Panc1 (cell line): Measurements from ENCODE around the gene ZNF274. TPM values are rescaled to one million over a fixed set of nuclear protein-coding genes. Genes with fewer than 3 reads are reported as not detected.

Experiments
- ATAC-seq: fragments of 200-7000 bp; cut with Tn5 transposase; 2 replicates; pipeline ENCODE4 v1.9.1; 2020; ENCODE audit warnings: mild to moderate bottlenecking, moderate library complexity
- BruUV-seq: library from RNA; stranded (reverse); fragments of 400-500 nt; replicated peaks from 2 replicates; lab custom pipeline; 2021; lab: Mats Ljungman, UMichigan
- CTCF ChIA-PET: fragments of 300-600 bp; sonication (Branson Sonifier 250); formaldehyde crosslinking; loops from one replicate; lab custom pipeline; 2022; ENCODE audit warnings: antibody characterized with exemption; lab: Charles Lee
- POLR2A ChIA-PET: fragments of 300-600 bp; sonication (Branson Sonifier 250); formaldehyde crosslinking; loops from one replicate; lab custom pipeline; 2022; ENCODE audit warnings: antibody characterized with exemption; lab: Charles Lee
- DNase-seq: peaks from one replicate; pipeline ENCODE4 v3.0.0-alpha.2; 2010; ENCODE audit warnings: low read depth, low spot score
- H3K27ac ChIP-seq: 2 replicates; pipeline ENCODE4 v1.5.1; 2011; ENCODE audit warnings: mild to moderate bottlenecking, low read length, inconsistent platforms
- H3K27me3 ChIP-seq: fragments of 200-500 bp; sonication (Bioruptor generic); 2 replicates; pipeline ENCODE4 v1.6.0; 2014; ENCODE audit warnings: low read length, inconsistent platforms; ENCODE audit not compliant: control insufficient read depth, insufficient read depth
- H3K36me3 ChIP-seq: fragments of 200-500 bp; sonication (Bioruptor generic); 2 replicates; pipeline ENCODE4 v1.5.1; 2014; ENCODE audit warnings: inconsistent platforms, mild to moderate bottlenecking, low read length, moderate library complexity; ENCODE audit not compliant: control insufficient read depth, insufficient read depth
- H3K4me1 ChIP-seq: 2 replicates; pipeline ENCODE4 v1.5.1; 2011; ENCODE audit warnings: inconsistent platforms, mild to moderate bottlenecking, low read length, moderate library complexity; ENCODE audit not compliant: control insufficient read depth, insufficient read depth
- H3K4me3 ChIP-seq, 2 experiments: 2 replicates each; pipeline ENCODE4 v1.5.1; 2011 to 2012; ENCODE audit warnings: low read depth in 2 of 2, low read length in 2 of 2, mild to moderate bottlenecking in 2 of 2, inconsistent platforms in 1 of 2, moderate library complexity in 1 of 2
- H3K9me3 ChIP-seq: fragments of 200-500 bp; sonication (Bioruptor generic); 2 replicates; pipeline ENCODE4 v1.5.1; 2014; ENCODE audit warnings: low read depth, mild to moderate bottlenecking, inconsistent platforms, low read length, moderate library complexity; ENCODE audit not compliant: control insufficient read depth, insufficient read depth
- POLR2AphosphoS5 ChIP-seq: IDR thresholded peaks from 2 replicates; pipeline ENCODE4 v1.6.1; 2012; ENCODE audit warnings: mild to moderate bottlenecking, low read depth, low read length, moderate library complexity
- SIN3A ChIP-seq: IDR thresholded peaks from 2 replicates; pipeline ENCODE4 v1.6.1; 2012; ENCODE audit warnings: low read depth, mild to moderate bottlenecking, low read length, moderate library complexity, borderline replicate concordance; ENCODE audit not compliant: insufficient read depth
- TCF7L2 ChIP-seq: IDR thresholded peaks from 2 replicates; pipeline ENCODE4 v1.6.1; 2011; ENCODE audit warnings: mild to moderate bottlenecking, low read depth, low read length, inconsistent platforms
- in situ Hi-C: cut with HindIII; loops from 2 replicates; pipeline ENCODE4 v1.10.0; 2016; ENCODE audit warnings: low sequenced_read_pairs, low pct_unique_long_range_greater_than_20kb
- intact Hi-C: fragments of 100-400 bp; cut with micrococcal nuclease; formaldehyde crosslinking; loops from one replicate; pipeline ENCODE4 v1.10.0; 2022; ENCODE audit not compliant: unreplicated experiment
- total RNA-seq: library from RNA; stranded (reverse); gene quantifications from one replicate; pipeline ENCODE4 v1.2.1, GENCODE V29; 2021; ENCODE audit not compliant: unreplicated experiment
- TF ChIP-seq, protein P1 (sequence below): fragments of 450-650 bp; IDR thresholded peaks from 2 replicates; pipeline ENCODE4 v1.5.1; 2017; ENCODE audit warnings: mild to moderate bottlenecking
- TF ChIP-seq, protein P2 (sequence below), 2 experiments: IDR thresholded peaks; 2 replicates each; pipeline ENCODE4 v1.6.1; 2011 to 2012; ENCODE audit warnings: low read depth in 2 of 2, control low read depth in 1 of 2, low read length in 1 of 2, mild to moderate bottlenecking in 1 of 2, moderate library complexity in 1 of 2; ENCODE audit not compliant: insufficient read depth in 1 of 2

Gene ZNF274
- total RNA-seq, 1 experiment from 2014 or later = 13.7 TPM

DNA sequence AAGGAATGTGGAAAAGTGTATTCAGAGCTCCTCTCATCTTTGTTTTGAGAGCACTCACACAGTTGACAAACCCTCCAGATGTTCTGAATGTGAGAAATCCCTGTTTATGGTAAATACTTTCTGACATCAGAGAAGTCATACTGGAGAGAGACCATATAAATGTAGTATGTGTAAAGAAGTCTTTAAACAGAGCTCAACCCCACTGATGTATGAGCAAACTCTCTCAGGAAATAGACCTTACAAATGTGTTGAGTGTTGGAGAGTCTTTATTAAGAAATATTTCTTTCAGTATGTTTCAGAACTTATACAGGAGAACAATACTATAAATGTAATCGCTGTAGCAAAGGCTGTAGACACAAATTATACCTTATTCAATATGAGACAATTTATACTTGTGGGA, 16.6 kb upstream of the ZNF274 start:
- Histone ChIP-seq H3K27me3 (no peaks in the 10 kb centered on the region), H3K4me3 (no peak overlapping the region), H3K27ac (no peak overlapping the region), H3K4me1 (no peaks in the 10 kb centered on the region), H3K36me3 (no peaks in the 10 kb centered on the region), H3K9me3 (peaks cover 41% of the 10 kb centered on the region; the same call in 1 of the 2 replicates)
- no peak for DNase-seq
- no peak for TF ChIP-seq POLR2AphosphoS5
- TF ChIP-seq, protein P1, sequence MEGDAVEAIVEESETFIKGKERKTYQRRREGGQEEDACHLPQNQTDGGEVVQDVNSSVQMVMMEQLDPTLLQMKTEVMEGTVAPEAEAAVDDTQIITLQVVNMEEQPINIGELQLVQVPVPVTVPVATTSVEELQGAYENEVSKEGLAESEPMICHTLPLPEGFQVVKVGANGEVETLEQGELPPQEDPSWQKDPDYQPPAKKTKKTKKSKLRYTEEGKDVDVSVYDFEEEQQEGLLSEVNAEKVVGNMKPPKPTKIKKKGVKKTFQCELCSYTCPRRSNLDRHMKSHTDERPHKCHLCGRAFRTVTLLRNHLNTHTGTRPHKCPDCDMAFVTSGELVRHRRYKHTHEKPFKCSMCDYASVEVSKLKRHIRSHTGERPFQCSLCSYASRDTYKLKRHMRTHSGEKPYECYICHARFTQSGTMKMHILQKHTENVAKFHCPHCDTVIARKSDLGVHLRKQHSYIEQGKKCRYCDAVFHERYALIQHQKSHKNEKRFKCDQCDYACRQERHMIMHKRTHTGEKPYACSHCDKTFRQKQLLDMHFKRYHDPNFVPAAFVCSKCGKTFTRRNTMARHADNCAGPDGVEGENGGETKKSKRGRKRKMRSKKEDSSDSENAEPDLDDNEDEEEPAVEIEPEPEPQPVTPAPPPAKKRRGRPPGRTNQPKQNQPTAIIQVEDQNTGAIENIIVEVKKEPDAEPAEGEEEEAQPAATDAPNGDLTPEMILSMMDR = no peak
- TF ChIP-seq SIN3A = no peak
- TF ChIP-seq TCF7L2 = no peak
- TF ChIP-seq, protein P2, sequence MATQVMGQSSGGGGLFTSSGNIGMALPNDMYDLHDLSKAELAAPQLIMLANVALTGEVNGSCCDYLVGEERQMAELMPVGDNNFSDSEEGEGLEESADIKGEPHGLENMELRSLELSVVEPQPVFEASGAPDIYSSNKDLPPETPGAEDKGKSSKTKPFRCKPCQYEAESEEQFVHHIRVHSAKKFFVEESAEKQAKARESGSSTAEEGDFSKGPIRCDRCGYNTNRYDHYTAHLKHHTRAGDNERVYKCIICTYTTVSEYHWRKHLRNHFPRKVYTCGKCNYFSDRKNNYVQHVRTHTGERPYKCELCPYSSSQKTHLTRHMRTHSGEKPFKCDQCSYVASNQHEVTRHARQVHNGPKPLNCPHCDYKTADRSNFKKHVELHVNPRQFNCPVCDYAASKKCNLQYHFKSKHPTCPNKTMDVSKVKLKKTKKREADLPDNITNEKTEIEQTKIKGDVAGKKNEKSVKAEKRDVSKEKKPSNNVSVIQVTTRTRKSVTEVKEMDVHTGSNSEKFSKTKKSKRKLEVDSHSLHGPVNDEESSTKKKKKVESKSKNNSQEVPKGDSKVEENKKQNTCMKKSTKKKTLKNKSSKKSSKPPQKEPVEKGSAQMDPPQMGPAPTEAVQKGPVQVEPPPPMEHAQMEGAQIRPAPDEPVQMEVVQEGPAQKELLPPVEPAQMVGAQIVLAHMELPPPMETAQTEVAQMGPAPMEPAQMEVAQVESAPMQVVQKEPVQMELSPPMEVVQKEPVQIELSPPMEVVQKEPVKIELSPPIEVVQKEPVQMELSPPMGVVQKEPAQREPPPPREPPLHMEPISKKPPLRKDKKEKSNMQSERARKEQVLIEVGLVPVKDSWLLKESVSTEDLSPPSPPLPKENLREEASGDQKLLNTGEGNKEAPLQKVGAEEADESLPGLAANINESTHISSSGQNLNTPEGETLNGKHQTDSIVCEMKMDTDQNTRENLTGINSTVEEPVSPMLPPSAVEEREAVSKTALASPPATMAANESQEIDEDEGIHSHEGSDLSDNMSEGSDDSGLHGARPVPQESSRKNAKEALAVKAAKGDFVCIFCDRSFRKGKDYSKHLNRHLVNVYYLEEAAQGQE (IDR thresholded peaks at IDR 0.05; ENCODE audit: insufficient read depth in 1 of 2, low read depth in 2 of 2, low read length in 1 of 2) = no peak
- ChIA-PET POLR2A (no interaction called here), CTCF (no interaction called here)
- in situ Hi-C loops (no loop called here), intact Hi-C loops (no loop called here)
- no peak for ATAC-seq
- BruUV-seq = no TSS peak

DNA sequence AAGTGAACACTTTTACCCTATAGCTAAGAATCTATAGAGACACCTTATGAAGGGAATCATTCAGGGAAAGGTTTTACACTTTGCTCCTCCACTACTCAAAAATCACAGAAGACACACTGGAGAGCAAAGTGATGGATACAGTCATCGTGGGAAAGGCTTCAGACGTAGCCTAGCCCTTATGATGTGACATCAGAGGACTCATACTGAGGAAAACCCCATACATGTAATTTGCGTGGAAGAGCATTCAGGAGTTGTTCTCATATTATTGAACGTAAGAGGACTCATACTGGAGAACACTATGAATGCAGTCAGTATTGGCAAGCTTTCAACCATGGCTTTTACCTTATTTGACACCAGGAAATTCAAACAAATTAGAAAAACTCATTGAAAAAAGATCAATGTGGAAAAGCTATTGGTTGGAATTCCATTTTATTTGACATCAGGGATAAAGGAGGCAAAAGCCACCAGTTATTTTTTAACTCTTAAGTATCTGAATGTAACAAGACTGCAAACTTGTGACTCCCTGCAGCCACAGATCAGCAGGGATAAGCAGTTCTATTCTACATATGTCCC, 16.1 kb upstream of the ZNF274 start:
- Histone ChIP-seq H3K9me3 (peaks cover 37% of the 10 kb centered on the region; the same call in 1 of the 2 replicates), H3K4me1 (no peaks in the 10 kb centered on the region), H3K4me3 (no peak overlapping the region), H3K27me3 (no peaks in the 10 kb centered on the region), H3K36me3 (no peaks in the 10 kb centered on the region), H3K27ac (no peak overlapping the region)
- in situ Hi-C loops (no loop called here), intact Hi-C loops (no loop called here)
- BruUV-seq = no TSS peak
- ChIA-PET POLR2A (no interaction called here), CTCF (no interaction called here)
- TF ChIP-seq POLR2AphosphoS5 (no peak), SIN3A (no peak), TCF7L2 (no peak)
- TF ChIP-seq, protein P1 = no peak
- TF ChIP-seq, protein P2 (IDR thresholded peaks at IDR 0.05; ENCODE audit: insufficient read depth in 1 of 2, low read depth in 2 of 2, low read length in 1 of 2) = no peak
- ATAC-seq (no peak), DNase-seq (no peak)
